Adrenal gland (tissue), 5 donors: ENCODE data around the gene CASS4.

ENCODE experiments used
- CTCF ChIP-seq, 6 experiments: fragments of 450-650 bp in 4 of 6; fragments of 200-600 bp in 2 of 6; sonication (generic) in 1 of 6; IDR thresholded peaks; 1 replicate in 5 of 6; 2 replicates in 1 of 6; pipeline versions ENCODE4 v1.5.1 to v1.8.0; 2016 to 2021; ENCODE audit warnings: antibody characterized with exemption in 6 of 6, mild to moderate bottlenecking in 2 of 6, moderate library complexity in 1 of 6
- POLR2A ChIP-seq, 2 donors: fragments of 450-650 bp; IDR thresholded peaks; one replicate each; pipeline ENCODE4 v1.6.1; 2017; ENCODE audit warnings: antibody characterized with exemption in 2 of 2, mild to moderate bottlenecking in 2 of 2, moderate library complexity in 1 of 2
- donor health status: DM: no; HTN: no; CAD: no.

- TF ChIP-seq CTCF (IDR thresholded peaks at IDR 0.05) = no peak
- peak in 1 of 2 donors; percentile 30 for TF ChIP-seq POLR2A (IDR thresholded peaks at IDR 0.05)
Observed at GRCh38 chr20:56362833-56363413, 49.1 kb upstream of the CASS4 start.
